ENCODE data around the gene TFB1M.

Gene TFB1M

DNA sequence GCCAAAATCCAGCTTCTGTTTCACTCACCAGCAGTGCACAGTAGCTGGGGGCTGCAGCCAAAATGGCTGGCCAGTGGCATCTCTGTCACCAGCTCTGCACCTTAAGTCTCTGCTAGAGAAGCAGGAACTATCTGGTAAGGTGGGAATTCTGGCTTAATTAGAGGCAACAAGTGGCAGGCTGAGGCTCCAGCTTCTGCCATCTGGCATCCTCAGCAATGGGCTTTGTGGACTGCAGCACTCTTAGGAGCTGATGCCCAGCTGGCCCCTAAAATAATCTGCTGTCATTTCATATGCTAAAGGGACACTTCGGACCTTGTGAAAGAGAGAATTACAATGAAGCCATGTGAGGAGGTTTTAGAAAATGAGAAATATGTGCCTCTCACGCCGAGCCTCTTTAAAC lies 55.1 kb downstream of the TFB1M start:
- no peak overlapping the region for H3K27ac ChIP-seq (ENCODE audit: low read depth, low read length)
- no peak overlapping the region for H3K4me3 ChIP-seq (ENCODE audit: low read depth in 1 of 5, low read length in 5 of 5)
- H3K4me1 ChIP-seq (ENCODE audit: control insufficient read depth in 5 of 5, insufficient read depth in 5 of 5, low read length in 5 of 5): no peaks in the 10 kb centered on the region
- H3K36me3 ChIP-seq (ENCODE audit: control insufficient read depth in 5 of 5, insufficient read depth in 5 of 5, low read length in 5 of 5): peaks cover 4 to 53% (median 38%) of the 10 kb centered on the region in 5 donors
- no peaks in the 10 kb centered on the region for H3K27me3 ChIP-seq (ENCODE audit: control insufficient read depth in 5 of 5, insufficient read depth in 4 of 5, low read length in 5 of 5)
- H3K9ac ChIP-seq (ENCODE audit: low read length in 5 of 5): no peak overlapping the region
- no peaks in the 10 kb centered on the region for H3K9me3 ChIP-seq (ENCODE audit: control insufficient read depth in 5 of 5, low read length in 5 of 5)

DNA sequence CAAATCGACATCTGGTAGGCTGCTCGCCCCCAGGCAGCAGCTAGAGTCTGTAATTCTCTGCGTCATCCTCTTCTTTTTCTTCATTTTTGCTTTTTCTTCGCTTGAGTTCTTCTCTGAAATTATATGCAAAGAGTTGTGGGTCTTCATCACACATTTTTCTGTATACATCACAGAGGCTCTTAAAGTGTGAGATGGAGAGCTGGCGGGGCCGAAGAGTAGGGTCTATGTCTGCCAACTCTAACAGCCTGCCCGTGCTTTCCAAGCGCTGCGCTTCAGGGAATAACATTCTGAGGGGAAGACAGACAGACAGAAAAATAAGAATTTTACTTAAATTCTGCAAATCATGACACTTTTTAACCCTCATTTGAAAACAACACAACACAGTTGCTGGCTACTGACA lies 56.5 kb downstream of the TFB1M start:
- Histone ChIP-seq H3K9me3 (ENCODE audit: control insufficient read depth in 5 of 5, low read length in 5 of 5) (no peaks in the 10 kb centered on the region), H3K4me3 (ENCODE audit: low read depth in 1 of 5, low read length in 5 of 5) (no peak overlapping the region), H3K4me1 (ENCODE audit: control insufficient read depth in 5 of 5, insufficient read depth in 5 of 5, low read length in 5 of 5) (no peaks in the 10 kb centered on the region), H3K27me3 (ENCODE audit: control insufficient read depth in 5 of 5, insufficient read depth in 4 of 5, low read length in 5 of 5) (no peaks in the 10 kb centered on the region), H3K36me3 (ENCODE audit: control insufficient read depth in 5 of 5, insufficient read depth in 5 of 5, low read length in 5 of 5) (peaks cover 4 to 60% (median 44%) of the 10 kb centered on the region in 5 donors), H3K9ac (ENCODE audit: low read length in 5 of 5) (no peak overlapping the region), H3K27ac (ENCODE audit: low read depth, low read length) (no peak overlapping the region)

DNA sequence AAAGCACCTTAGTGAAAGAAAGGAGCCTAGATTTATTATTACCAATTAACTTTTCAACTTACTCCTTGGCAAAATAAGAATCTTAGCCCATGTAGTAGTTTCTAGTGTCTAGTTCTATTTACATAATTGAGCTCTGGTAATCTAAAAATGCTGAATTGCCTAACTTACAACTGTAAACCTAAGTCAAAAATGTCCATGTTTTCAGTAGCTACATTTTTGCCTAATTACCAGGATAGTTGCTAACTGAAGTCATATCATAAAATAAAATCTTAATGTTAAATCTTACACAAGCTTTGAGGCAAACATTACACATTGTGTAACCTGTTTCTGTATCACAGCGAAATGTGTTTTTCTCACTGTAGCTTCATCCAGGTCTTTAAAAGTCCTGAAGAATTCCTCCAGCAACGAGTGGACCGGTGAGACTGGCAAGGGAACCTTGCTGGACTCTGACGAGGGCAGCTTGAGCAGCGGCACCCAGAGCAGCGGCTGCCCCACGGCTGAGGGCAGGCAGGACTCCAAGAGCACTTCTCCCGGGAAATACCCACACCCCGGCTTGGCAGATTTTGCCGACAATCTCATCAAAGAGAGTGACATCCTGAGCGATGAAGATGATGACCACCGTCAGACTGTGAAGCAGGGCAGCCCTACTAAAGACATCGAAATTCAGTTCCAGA lies 58.0 kb downstream of the TFB1M start:
- no peak overlapping the region for H3K27ac ChIP-seq (ENCODE audit: low read depth, low read length)
- peaks cover 4 to 69% (median 48%) of the 10 kb centered on the region in 5 donors for H3K36me3 ChIP-seq (ENCODE audit: control insufficient read depth in 5 of 5, insufficient read depth in 5 of 5, low read length in 5 of 5)
- H3K9ac ChIP-seq (ENCODE audit: low read length in 5 of 5): no peak overlapping the region

DNA sequence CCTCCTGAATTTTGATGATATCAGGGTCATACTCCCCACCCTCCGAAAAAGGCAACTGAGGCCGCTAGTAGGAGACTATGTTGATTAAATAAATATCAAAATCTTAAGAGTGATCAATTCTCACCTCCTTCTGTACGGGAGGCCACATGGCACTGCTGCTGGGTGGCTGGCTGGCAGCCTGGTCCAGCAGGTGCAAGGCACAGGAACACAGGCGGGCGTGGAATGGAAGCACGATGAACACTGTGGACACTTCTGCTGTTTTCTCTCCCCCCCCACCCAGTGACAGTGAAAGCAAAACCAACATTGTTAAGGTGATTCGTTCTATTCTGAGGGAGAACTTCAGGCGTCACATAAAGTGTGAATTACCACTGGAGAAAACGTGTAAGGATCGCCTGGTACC lies 60.1 kb downstream of the TFB1M start:
- Histone ChIP-seq H3K27me3 (ENCODE audit: control insufficient read depth in 5 of 5, insufficient read depth in 4 of 5, low read length in 5 of 5) (no peaks in the 10 kb centered on the region), H3K4me3 (ENCODE audit: low read depth in 1 of 5, low read length in 5 of 5) (no peak overlapping the region), H3K27ac (ENCODE audit: low read depth, low read length) (no peak overlapping the region), H3K9me3 (ENCODE audit: control insufficient read depth in 5 of 5, low read length in 5 of 5) (no peaks in the 10 kb centered on the region), H3K9ac (ENCODE audit: low read length in 5 of 5) (no peak overlapping the region), H3K4me1 (ENCODE audit: control insufficient read depth in 5 of 5, insufficient read depth in 5 of 5, low read length in 5 of 5) (no peaks in the 10 kb centered on the region), H3K36me3 (ENCODE audit: control insufficient read depth in 5 of 5, insufficient read depth in 5 of 5, low read length in 5 of 5) (peaks cover 4 to 58% (median 37%) of the 10 kb centered on the region in 5 donors)

More for the DNA sequence above, 58.0 kb downstream of the TFB1M start:
- Histone ChIP-seq H3K27me3 (ENCODE audit: control insufficient read depth in 5 of 5, insufficient read depth in 4 of 5, low read length in 5 of 5) (no peaks in the 10 kb centered on the region), H3K9me3 (ENCODE audit: control insufficient read depth in 5 of 5, low read length in 5 of 5) (no peaks in the 10 kb centered on the region), H3K4me1 (ENCODE audit: control insufficient read depth in 5 of 5, insufficient read depth in 5 of 5, low read length in 5 of 5) (no peaks in the 10 kb centered on the region), H3K4me3 (ENCODE audit: low read depth in 1 of 5, low read length in 5 of 5) (no peak overlapping the region)

DNA sequence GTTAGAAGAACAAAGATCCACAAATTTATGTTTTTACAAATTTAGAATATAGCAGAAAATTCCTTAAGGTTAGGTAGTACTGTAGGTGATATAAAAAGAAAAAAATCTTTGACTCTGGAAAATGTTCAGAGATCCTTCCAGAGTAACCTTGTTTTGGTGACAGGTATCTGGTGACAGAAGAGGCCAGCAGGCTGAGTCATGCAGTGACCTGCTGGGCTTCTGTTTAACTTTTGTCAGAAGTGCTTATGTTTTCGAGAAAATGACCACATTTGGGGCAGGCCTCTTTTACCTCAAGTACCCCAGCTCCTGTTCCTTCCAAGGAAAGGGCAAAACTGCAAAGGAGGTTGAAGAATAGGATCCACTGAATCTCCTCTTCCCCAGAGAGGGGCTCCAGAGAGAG lies 60.9 kb downstream of the TFB1M start:
- no peaks in the 10 kb centered on the region for H3K27me3 ChIP-seq (ENCODE audit: control insufficient read depth in 5 of 5, insufficient read depth in 4 of 5, low read length in 5 of 5)
- H3K4me1 ChIP-seq (ENCODE audit: control insufficient read depth in 5 of 5, insufficient read depth in 5 of 5, low read length in 5 of 5): peaks cover 0 to 2% (median 0%) of the 10 kb centered on the region in 5 donors
- no peak overlapping the region for H3K9ac ChIP-seq (ENCODE audit: low read length in 5 of 5)
- no peak overlapping the region for H3K27ac ChIP-seq (ENCODE audit: low read depth, low read length)
- no peak overlapping the region for H3K4me3 ChIP-seq (ENCODE audit: low read depth in 1 of 5, low read length in 5 of 5)
- peaks cover 4 to 52% (median 31%) of the 10 kb centered on the region in 5 donors for H3K36me3 ChIP-seq (ENCODE audit: control insufficient read depth in 5 of 5, insufficient read depth in 5 of 5, low read length in 5 of 5)
- no peaks in the 10 kb centered on the region for H3K9me3 ChIP-seq (ENCODE audit: control insufficient read depth in 5 of 5, low read length in 5 of 5)

DNA sequence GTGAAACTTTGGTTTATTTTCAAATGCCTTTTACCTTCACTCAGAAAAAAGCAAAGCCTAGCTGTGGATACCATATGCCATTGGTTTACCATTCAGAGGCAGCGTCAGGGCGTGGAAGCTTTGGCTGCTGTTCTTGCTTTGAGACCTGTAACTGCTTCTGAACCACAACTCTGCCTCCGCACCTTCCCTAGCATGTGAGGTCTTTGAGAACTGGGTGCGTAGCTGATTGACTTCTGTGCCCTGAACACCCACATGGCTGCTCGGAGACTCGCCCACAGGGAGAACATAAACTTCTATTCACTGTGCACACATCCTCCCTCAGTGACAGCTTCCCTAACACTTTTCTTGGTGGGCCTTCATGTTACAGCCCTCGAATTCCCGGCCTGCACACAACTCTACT lies 61.7 kb downstream of the TFB1M start:
- no peak overlapping the region for H3K9ac ChIP-seq (ENCODE audit: low read length in 5 of 5)
- no peaks in the 10 kb centered on the region for H3K27me3 ChIP-seq (ENCODE audit: control insufficient read depth in 5 of 5, insufficient read depth in 4 of 5, low read length in 5 of 5)
- no peaks in the 10 kb centered on the region for H3K9me3 ChIP-seq (ENCODE audit: control insufficient read depth in 5 of 5, low read length in 5 of 5)
- H3K36me3 ChIP-seq (ENCODE audit: control insufficient read depth in 5 of 5, insufficient read depth in 5 of 5, low read length in 5 of 5): peaks cover 4 to 45% (median 29%) of the 10 kb centered on the region in 5 donors
- no peak overlapping the region for H3K4me3 ChIP-seq (ENCODE audit: low read depth in 1 of 5, low read length in 5 of 5)
- no peak overlapping the region for H3K27ac ChIP-seq (ENCODE audit: low read depth, low read length)
- H3K4me1 ChIP-seq (ENCODE audit: control insufficient read depth in 5 of 5, insufficient read depth in 5 of 5, low read length in 5 of 5): peaks cover 0 to 5% (median 0%) of the 10 kb centered on the region in 5 donors

DNA sequence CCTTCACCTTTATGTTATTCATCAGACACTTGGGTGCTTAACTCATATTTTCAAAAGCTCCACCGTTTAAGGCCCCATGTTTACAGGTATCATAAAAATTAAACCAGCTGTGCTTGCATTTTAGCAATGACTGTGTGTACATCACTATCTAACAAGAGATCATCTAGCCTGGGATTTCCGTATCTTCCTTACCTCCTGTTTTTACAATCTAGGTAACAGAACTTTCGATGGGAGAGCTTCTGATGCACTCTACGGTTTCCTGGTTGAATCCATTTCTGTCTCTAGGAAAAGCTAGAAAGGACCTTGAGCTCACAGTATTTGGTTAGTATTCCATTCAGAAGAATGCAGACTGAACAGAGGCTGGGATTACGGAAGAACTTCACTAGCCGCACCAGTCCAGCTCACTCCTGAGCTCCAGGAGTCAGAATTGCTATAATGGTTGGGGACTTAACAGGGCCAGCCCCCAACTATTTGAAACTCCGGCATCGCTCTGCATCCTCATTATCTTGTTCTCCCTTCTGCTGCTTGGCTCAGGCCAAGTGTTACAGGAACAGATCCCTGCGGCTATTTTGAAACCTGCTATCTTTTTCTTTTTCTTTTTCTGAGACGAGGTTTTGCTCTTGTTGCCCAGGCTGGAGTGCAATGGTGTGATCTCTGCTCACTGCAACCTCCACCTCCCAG lies 63.4 kb downstream of the TFB1M start:
- Histone ChIP-seq H3K27me3 (ENCODE audit: control insufficient read depth in 5 of 5, insufficient read depth in 4 of 5, low read length in 5 of 5) (no peaks in the 10 kb centered on the region), H3K27ac (ENCODE audit: low read depth, low read length) (no peak overlapping the region), H3K4me1 (ENCODE audit: control insufficient read depth in 5 of 5, insufficient read depth in 5 of 5, low read length in 5 of 5) (peaks cover 0 to 5% (median 0%) of the 10 kb centered on the region in 5 donors), H3K9ac (ENCODE audit: low read length in 5 of 5) (no peak overlapping the region), H3K9me3 (ENCODE audit: control insufficient read depth in 5 of 5, low read length in 5 of 5) (no peaks in the 10 kb centered on the region), H3K4me3 (ENCODE audit: low read depth in 1 of 5, low read length in 5 of 5) (no peak overlapping the region), H3K36me3 (ENCODE audit: control insufficient read depth in 5 of 5, insufficient read depth in 5 of 5, low read length in 5 of 5) (peaks cover 0 to 34% (median 17%) of the 10 kb centered on the region in 5 donors)

DNA sequence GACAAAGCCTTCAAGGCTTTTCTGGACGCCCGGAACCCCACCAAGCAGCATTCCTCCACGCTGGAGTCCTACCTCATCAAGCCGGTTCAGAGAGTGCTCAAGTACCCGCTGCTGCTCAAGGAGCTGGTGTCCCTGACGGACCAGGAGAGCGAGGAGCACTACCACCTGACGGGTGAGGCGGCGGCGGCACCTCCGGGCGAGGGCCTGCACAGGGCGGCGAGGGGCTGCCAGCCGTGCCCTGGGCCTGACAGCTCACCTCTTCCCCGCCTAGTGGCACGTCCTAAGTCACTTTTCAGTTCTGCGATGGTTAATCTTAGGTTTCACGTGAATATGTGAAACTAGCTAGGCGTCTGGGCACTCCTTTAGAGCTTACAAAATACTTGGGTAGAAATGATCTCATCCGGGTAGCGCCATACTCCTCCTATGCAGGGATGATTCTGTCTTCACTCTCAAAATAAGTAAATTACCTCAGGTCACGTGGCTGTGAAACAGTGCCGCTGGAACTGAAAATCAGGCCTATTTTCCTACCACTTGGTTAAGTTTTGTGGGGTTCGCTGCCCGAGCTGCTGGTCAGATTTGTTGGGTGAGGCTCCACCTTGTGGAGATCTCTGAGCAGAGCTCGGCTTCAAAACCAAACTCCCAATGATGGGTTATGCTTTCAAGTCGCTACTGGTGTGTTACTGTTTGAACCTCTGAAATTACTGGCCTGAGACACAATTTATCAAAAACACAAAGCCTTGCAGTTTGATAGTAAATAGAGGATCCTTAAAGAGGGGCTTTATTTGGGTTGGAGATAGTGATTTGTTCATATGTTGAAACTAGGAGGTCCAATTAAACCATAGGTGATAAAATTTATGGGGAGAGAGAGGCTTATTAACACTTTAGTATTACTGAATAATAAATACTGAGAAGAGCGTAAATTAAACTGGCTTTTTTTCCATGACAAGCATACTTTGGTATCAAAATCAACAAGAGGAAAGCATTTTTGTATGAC lies 66.0 kb downstream of the TFB1M start:
- Histone ChIP-seq H3K9me3 (ENCODE audit: control insufficient read depth in 5 of 5, low read length in 5 of 5) (no peaks in the 10 kb centered on the region), H3K27ac (ENCODE audit: low read depth, low read length) (no peak overlapping the region), H3K4me3 (ENCODE audit: low read depth in 1 of 5, low read length in 5 of 5) (no peak overlapping the region), H3K4me1 (ENCODE audit: control insufficient read depth in 5 of 5, insufficient read depth in 5 of 5, low read length in 5 of 5) (peaks cover 0 to 5% (median 0%) of the 10 kb centered on the region in 5 donors), H3K36me3 (ENCODE audit: control insufficient read depth in 5 of 5, insufficient read depth in 5 of 5, low read length in 5 of 5) (peaks cover 0 to 17% (median 5%) of the 10 kb centered on the region in 5 donors), H3K27me3 (ENCODE audit: control insufficient read depth in 5 of 5, insufficient read depth in 4 of 5, low read length in 5 of 5) (no peaks in the 10 kb centered on the region), H3K9ac (ENCODE audit: low read length in 5 of 5) (peak overlapping the region in 1 of 5 donors; percentile 13)

DNA sequence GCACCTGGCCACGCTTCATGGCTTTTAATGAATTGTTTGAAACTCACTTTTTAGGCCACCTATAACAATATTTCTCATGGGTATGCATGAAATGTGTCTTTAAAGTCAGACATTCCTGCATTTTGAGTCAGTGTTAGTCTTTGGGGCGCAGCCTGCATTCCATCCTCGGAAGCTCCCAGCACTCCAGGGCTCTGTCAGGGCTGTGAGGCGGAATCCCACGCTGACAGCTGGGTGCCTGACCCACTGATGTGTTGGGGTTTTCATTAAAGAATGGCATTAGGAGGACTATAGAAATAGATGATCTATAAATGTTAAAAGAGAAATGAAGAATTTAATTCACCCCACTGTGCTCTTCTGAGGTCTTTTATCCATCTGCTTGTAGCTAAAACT lies 66.7 kb downstream of the TFB1M start:
- Histone ChIP-seq H3K27ac (ENCODE audit: low read depth, low read length) (no peak overlapping the region), H3K36me3 (ENCODE audit: control insufficient read depth in 5 of 5, insufficient read depth in 5 of 5, low read length in 5 of 5) (peaks cover 0 to 11% (median 3%) of the 10 kb centered on the region in 5 donors), H3K4me1 (ENCODE audit: control insufficient read depth in 5 of 5, insufficient read depth in 5 of 5, low read length in 5 of 5) (peaks cover 0 to 5% (median 0%) of the 10 kb centered on the region in 5 donors), H3K9ac (ENCODE audit: low read length in 5 of 5) (no peak overlapping the region), H3K27me3 (ENCODE audit: control insufficient read depth in 5 of 5, insufficient read depth in 4 of 5, low read length in 5 of 5) (no peaks in the 10 kb centered on the region), H3K9me3 (ENCODE audit: control insufficient read depth in 5 of 5, low read length in 5 of 5) (no peaks in the 10 kb centered on the region), H3K4me3 (ENCODE audit: low read depth in 1 of 5, low read length in 5 of 5) (no peak overlapping the region)
